OCI-LY3 (cell line): Measurements from ENCODE around the gene HRH3.

ENCODE experiments used
- H2AFZ ChIP-seq: fragments of 200-600, 300-600 bp; shearing (Covaris generic); 2 replicates; pipeline ENCODE4 v1.6.0; 2014; ENCODE audit warnings: antibody characterized with exemption, low read depth, low read length
- H3K27ac ChIP-seq: fragments of 200-600, 300-600 bp; sonication (generic); 2 replicates; pipeline ENCODE4 v1.5.1; 2014; ENCODE audit warnings: mild to moderate bottlenecking, low read length, moderate library complexity, mixed read lengths
- H3K27me3 ChIP-seq: fragments of 200-600, 300-600 bp; sonication (generic); 2 replicates; pipeline ENCODE4 v1.6.1; 2014; ENCODE audit warnings: low read depth, low read length, mixed read lengths
- H3K36me3 ChIP-seq: fragments of 200-600, 300-600 bp; sonication (generic); replicated peaks from 2 replicates; pipeline ENCODE3; 2014; ENCODE audit warnings: low read depth, low read length, mixed read lengths
- H3K4me1 ChIP-seq: fragments of 300-600, 200-600 bp; sonication (generic); 2 replicates; pipeline ENCODE4 v1.6.1; 2014; ENCODE audit warnings: low read length, mixed read lengths
- H3K4me2 ChIP-seq: fragments of 200-600, 300-600 bp; sonication (generic); 2 replicates; pipeline ENCODE4 v1.6.1; 2014; ENCODE audit warnings: low read length, mixed read lengths
- H3K4me3 ChIP-seq: fragments of 300-600, 200-600 bp; sonication (generic); 2 replicates; pipeline ENCODE4 v1.5.1; 2014; ENCODE audit warnings: antibody characterized with exemption, mild to moderate bottlenecking, low read length, moderate library complexity
- H3K79me2 ChIP-seq: fragments of 300-600, 200-600 bp; shearing (Covaris generic); 2 replicates; pipeline ENCODE4 v1.6.1; 2014; ENCODE audit warnings: mild to moderate bottlenecking, low read length, mixed read lengths
- H3K9ac ChIP-seq: fragments of 300-600, 200-600 bp; shearing (Covaris generic); 2 replicates; pipeline ENCODE4 v1.6.0; 2014; ENCODE audit warnings: mild to moderate bottlenecking, low read length, moderate library complexity
- H3K9me3 ChIP-seq: fragments of 200-600, 300-600 bp; shearing (Covaris generic); 2 replicates; pipeline ENCODE4 v1.6.1; 2014; ENCODE audit warnings: low read length, mixed read lengths; ENCODE audit not compliant: insufficient read depth
- H4K20me1 ChIP-seq: fragments of 200-600, 300-600 bp; sonication (generic); 2 replicates; pipeline ENCODE4 v1.6.1; 2016; ENCODE audit warnings: low read length, mixed read lengths; ENCODE audit not compliant: insufficient read depth
- CTCF ChIP-seq: fragments of 200-600, 300-600 bp; sonication (generic); IDR thresholded peaks from 2 replicates; pipeline ENCODE4 v1.5.1; 2014; ENCODE audit warnings: antibody characterized with exemption, low read length, low read depth
- EZH2phosphoT487 ChIP-seq: fragments of 200-600 bp; shearing (Covaris generic); IDR thresholded peaks from 2 replicates; pipeline ENCODE4 v1.6.1; 2018; ENCODE audit warnings: antibody characterized with exemption, mixed run types, low read depth

Gene HRH3

DNA sequence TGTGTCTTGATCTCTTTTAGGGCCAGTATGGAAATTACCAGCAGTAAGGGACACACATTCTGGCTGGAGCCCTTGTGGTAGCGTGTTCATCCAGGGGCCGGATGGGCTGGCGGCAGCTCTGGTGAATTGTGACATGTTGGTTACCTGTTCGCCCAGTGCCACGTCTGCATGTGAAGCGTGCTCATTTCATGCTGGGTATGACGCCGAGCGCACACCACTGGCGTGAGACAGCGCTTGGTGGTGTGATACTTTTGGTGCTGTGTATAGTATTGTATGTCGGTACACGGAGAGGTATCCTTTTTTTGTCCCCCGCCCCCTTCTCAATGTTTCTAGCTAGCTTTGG, 40.9 kb downstream of the HRH3 start:
- Histone ChIP-seq H3K9me3 (no peaks in the 10 kb centered on the region), H4K20me1 (no peaks in the 10 kb centered on the region), H3K4me3 (no peak overlapping the region), H3K27ac (no peak overlapping the region), H3K9ac (no peak overlapping the region), H3K36me3 (peaks cover 3% of the 10 kb centered on the region), H3K4me2 (no peak overlapping the region), H3K79me2 (peaks cover 23% of the 10 kb centered on the region), H3K27me3 (no peaks in the 10 kb centered on the region), H3K4me1 (peaks cover 9% of the 10 kb centered on the region), H2AFZ (no peak overlapping the region)
- TF ChIP-seq EZH2phosphoT487 = no peak
- TF ChIP-seq CTCF = no peak

GRCh38 chr20:62178316-62179161, 41.5 kb downstream of the HRH3 start:
- no peak overlapping the region for H3K4me2 ChIP-seq
- H3K9ac ChIP-seq = no peak overlapping the region
- H3K9me3 ChIP-seq = no peaks in the 10 kb centered on the region
- TF ChIP-seq EZH2phosphoT487 (no peak), CTCF (no peak)
- H3K27me3 ChIP-seq = no peaks in the 10 kb centered on the region
- H3K4me1 ChIP-seq = peaks cover 6% of the 10 kb centered on the region
- no peak overlapping the region for H3K4me3 ChIP-seq
- H3K79me2 ChIP-seq = peaks cover 17% of the 10 kb centered on the region
- no peaks in the 10 kb centered on the region for H4K20me1 ChIP-seq
- H3K36me3 ChIP-seq = peaks cover 3% of the 10 kb centered on the region
- H3K27ac ChIP-seq = no peak overlapping the region
- H2AFZ ChIP-seq = no peak overlapping the region

DNA sequence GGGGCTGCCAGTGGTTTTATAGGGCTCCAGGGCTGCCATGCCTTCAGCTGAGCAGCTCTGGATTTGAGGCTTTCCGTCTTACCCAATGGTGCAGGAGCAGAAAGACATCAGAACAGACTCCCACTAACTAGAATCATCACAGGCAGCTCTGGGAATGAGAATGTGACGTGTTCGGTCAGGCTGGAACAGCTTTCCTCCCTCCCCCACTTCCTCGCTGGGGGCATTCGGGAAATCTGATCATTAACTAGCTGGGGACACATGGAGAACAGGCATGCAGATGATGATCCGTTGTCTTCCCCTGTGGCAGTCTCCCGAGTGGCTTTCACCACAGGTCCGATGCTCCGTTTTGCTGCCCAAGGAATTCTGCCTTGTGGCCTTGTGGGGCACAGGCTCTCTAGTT, 42.8 kb downstream of the HRH3 start:
- Histone ChIP-seq H3K27ac (no peak overlapping the region), H3K27me3 (no peaks in the 10 kb centered on the region), H2AFZ (no peak overlapping the region), H3K4me2 (no peak overlapping the region), H3K36me3 (peaks cover 3% of the 10 kb centered on the region), H3K4me1 (peaks cover 6% of the 10 kb centered on the region), H3K4me3 (no peak overlapping the region), H3K9ac (no peak overlapping the region), H3K79me2 (peaks cover 7% of the 10 kb centered on the region), H3K9me3 (no peaks in the 10 kb centered on the region), H4K20me1 (no peaks in the 10 kb centered on the region)
- no peak for TF ChIP-seq EZH2phosphoT487
- no peak for TF ChIP-seq CTCF

DNA sequence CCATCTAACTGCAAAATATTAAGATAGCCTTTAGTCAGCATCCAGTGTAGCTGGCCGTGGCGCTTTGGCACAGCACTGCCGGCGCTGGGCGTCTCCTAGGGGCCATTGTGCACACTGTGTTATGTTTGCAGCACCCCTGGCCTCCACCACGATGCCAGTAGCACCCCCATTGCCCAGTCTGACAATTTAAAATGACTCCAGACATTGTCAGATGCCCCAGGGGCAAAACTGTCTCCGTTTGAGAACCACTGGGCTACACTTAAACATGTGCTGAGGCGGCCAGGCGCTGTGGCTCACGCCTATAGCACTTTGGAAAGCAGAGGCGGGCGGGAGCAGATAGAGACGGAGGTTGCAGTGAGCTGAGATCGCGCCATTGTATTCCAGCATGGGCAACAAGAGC, 43.2 kb downstream of the HRH3 start:
- no peak overlapping the region for H3K27ac ChIP-seq
- H3K79me2 ChIP-seq = peaks cover 3% of the 10 kb centered on the region
- peaks cover 3% of the 10 kb centered on the region for H3K4me1 ChIP-seq
- H3K36me3 ChIP-seq = peaks cover 3% of the 10 kb centered on the region
- no peak overlapping the region for H2AFZ ChIP-seq
- no peak overlapping the region for H3K4me3 ChIP-seq
- no peak overlapping the region for H3K4me2 ChIP-seq
- no peak for TF ChIP-seq CTCF
- TF ChIP-seq EZH2phosphoT487 = no peak
- H4K20me1 ChIP-seq = no peaks in the 10 kb centered on the region
- no peaks in the 10 kb centered on the region for H3K9me3 ChIP-seq
- no peak overlapping the region for H3K9ac ChIP-seq
- no peaks in the 10 kb centered on the region for H3K27me3 ChIP-seq
